NCI-H1048 (cell line): ENCODE data around the gene BZW1.
A peak's percentile ranks its signal among the peaks of the same experiment; 100 is the strongest.
"Not testable (repeated sequence)": the region's sequence is repeated elsewhere in the genome, so short reads cannot be mapped to it uniquely, and the experiment has no call there.

ENCODE experiments used
- DNase-seq: peaks from one replicate; lab custom pipeline; 2025; lab: John Stamatoyannopoulos, UW

Gene BZW1

DNA sequence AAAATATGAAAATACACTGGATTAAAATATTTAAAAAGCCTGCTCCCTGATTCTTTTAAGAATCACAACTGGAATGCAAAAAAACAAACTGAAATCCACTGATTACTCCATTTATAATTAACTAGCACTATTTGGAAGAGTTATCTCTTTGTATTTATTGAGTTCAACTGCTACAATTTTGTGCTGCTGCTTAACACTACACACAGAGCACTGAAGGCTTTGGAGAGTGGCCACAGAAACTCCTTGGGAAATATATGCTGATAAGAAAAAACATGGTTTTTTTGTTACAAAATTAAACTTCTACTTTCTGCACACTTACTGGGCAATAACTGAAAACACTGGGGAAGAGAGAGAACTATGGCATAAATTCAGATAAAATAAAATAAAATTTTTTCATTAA lies 19.8 kb upstream of the BZW1 start:
- no peak for DNase-seq

DNA sequence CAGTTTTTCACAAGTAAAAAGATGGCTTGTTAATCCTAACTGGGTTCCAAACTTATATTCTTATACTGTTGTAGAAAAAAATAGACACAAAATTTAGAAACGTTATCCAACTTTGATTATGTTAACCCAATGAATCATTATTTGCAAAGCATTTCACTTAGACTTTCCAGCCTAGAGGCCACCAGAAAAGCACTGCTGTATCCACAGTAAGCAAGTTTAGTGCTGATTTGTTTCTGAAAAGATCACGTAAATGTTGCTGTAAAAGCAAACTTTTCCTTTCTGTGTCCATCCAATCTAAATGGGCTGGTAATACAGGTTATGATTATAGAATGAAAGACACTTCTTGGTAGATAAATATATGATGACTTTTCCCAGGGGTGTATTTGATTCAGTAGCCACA lies 17.6 kb upstream of the BZW1 start:
- no peak for DNase-seq

DNA sequence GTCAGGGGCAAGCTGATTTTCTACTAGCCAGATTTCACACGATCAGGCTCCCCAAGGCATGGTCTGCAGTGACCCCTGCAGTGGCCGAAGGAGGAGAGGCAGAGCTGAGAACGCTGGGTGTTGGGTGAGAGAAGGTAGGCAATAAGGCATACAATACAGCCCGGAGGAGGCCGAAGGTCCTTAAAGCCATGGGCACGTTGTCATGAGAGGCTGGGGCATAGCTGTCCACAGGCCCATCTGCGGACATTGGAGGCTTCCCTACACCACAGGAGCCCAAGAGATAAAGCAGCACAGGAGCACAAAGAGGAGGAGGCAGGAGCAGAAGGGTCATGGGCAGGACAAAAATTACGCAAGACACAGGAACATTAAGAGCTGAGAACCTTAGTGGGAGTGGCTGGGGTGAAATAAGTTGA lies 16.7 kb upstream of the BZW1 start:
- DNase-seq: no peak

DNA sequence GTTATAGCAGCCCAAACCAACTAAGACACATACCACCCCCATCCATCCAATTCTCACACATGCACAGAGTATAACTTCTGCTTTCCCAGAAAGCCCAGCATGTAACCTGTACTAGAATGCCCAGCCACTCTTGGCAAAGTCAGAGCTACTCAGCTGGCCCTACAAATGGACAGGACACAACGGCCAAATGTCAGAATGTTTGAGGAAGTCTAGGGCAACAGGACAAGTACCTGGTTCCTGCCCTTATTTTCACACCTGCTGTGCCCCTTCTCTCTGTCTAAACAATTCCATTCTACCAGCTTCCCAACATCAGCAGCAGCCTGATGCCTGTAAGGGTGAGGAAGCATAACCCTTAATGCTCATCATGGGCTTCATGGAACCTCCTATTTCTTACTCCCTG lies 15.1 kb upstream of the BZW1 start:
- DNase-seq: no peak

DNA sequence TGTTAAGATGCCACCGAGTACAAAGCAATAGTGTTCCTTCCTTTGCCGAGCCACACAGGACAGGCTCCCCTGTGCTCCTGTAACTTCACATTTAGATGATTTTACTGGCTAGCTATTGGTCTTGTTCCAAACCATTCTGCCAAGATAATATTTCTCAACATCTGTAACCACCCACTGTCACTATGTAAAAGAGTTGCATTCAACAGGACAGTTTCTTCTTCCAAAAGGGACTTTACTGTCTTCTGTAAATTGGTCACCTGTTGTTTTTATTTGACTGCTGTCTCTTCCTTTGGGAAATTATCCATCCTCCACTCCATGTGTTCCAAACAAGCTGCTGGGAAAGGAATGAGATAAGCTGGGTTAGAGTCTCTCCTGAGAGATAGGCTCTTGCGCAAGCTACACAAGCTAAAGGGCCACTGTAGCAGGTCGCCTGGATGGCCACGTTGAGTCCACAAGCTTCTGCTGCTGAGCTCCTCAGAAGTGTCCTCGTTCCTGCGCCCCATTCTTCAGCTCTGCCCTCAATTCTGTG lies 14.4 kb upstream of the BZW1 start:
- no peak for DNase-seq

DNA sequence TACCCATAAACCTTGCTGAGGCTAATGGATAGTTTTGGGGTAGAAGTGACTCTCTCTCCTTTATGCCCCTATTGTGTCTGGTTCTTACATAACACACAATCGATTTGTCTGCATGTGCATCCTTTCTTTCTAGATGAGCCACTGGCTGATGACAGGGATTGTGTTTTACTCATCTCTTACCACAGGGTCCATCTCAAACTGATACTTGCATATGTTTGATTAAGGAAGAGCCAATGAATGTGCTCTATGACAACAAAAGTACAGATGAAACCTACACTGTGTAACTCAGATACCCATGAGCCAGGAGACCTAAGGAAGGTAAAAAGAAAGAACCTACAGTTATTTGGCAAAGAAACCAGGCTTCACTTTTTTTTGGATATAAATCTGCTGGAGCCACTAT lies 13.2 kb upstream of the BZW1 start:
- no peak for DNase-seq

DNA sequence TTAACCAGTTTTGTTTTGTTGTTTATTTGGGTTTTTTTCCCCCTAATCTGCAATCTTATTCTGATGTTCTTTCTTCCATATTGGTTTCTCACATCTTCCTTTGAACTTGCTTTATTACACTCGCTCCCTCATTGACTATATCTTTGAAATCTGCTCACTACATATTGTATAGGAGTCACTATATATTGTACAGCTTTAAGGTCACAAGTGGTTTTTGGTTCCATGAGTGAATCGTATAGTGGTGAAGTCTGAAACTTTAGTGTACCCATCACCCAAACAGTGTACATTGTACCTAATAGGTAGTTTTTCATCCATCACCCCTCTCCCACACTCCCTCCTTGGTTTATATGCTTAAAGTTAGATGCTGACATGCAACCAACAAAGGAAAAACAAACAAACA lies 11.3 kb upstream of the BZW1 start:
- no peak for DNase-seq

DNA sequence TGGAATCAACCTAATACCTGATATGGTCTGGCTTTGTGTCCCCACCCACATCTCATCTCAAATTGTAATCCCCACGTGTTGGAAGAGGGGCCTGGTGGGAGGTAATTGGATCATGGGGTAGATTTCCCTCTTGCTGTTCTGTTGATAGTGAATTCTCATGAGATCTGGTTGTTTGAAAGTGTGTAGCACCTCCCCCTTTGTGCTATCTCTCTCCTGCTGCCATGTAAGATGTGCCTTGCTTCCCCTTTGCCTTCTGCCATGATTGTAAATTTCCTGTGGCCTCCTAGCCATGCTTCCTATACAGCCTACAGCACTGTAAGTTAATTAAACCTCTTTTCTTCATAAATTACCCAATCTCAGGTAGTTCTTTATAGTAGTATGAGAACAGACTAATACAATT lies 10.3 kb upstream of the BZW1 start:
- not testable (repeated sequence) for DNase-seq

DNA sequence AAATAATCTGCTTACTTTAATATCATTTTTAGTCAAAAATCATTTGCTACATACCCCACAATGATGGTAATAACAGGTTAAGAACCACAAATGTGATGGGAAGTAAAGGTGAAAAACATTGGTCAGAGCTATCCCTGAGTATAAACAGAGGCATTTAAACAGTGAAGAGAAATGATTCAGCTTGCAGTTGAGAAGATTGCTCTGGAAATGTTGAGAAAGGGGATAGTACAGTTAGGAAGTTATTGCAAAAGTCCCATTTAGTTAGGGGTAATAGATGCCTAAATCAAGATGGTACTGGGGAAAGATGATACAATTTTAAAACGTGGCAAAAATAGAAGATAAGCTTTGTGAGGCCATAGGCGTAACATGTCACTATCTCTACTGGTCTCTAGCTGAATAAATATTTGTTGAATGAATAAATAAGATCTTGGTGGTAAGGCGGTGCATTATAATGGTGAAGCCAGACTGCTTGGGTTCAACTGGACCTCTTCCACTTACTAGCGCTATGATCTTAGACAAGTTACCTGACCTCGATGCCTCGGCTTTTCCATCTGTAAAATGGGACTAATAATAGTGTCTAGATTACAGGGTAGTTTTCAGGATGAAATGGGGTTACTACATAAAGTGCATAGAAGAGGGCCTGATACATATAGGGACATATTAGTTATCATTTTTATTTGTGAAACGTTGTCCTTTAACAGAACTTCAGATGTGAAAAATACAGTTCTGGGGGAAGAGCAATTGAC lies 2.0 kb upstream of the BZW1 start:
- no peak for DNase-seq

DNA sequence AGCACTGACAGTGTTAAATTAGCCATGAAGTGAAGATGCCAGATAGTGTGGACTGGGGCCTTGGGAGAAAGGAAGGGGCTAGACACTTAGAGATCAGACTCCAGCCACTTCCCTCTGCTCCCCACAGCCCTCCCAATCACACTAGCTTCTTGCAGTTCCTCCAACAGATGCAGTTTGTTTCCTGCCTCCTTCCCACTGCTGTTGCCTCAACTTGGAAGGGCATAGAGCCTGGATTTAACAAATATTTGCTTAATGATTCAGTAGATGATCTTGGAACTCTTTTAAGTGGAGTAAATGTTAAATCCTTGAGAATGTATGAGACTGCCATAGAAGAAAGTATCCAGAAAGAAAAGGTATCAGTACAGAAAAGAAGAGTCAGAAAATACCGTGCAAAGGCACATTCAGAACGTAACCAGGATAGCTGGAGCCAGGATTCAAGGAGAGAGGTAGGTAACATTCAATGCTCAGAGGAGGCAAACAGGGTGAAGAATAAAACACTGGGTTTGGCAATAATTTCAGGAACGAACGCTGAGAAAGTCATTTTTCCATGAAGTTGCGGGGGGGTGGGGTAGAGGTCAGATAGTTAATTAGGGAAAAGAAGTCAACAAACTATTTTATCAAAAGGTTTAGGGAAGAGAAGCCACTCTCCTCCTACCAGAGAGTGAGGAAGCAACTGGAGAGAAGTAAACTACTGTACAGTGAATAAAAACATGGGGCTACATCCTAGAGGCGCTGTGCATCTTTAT lies 1.3 kb upstream of the BZW1 start:
- DNase-seq: no peak

DNA sequence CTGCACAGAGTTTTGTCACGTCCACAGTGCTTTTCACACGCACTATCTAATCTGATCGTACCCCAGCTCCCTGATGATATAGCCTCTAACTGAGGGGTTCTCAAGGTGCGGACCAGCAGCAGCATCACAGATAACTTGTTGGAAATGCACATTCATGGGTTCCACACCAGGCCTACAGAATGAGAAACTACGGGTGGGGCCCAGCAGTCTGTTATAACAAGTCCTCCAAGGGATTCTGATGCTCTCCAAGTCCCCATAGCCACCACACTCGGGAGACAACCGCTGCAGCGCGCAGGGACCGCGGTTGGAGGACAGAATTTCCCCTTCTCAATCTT lies 745 bp upstream of the BZW1 start:
- DNase-seq: no peak

DNA sequence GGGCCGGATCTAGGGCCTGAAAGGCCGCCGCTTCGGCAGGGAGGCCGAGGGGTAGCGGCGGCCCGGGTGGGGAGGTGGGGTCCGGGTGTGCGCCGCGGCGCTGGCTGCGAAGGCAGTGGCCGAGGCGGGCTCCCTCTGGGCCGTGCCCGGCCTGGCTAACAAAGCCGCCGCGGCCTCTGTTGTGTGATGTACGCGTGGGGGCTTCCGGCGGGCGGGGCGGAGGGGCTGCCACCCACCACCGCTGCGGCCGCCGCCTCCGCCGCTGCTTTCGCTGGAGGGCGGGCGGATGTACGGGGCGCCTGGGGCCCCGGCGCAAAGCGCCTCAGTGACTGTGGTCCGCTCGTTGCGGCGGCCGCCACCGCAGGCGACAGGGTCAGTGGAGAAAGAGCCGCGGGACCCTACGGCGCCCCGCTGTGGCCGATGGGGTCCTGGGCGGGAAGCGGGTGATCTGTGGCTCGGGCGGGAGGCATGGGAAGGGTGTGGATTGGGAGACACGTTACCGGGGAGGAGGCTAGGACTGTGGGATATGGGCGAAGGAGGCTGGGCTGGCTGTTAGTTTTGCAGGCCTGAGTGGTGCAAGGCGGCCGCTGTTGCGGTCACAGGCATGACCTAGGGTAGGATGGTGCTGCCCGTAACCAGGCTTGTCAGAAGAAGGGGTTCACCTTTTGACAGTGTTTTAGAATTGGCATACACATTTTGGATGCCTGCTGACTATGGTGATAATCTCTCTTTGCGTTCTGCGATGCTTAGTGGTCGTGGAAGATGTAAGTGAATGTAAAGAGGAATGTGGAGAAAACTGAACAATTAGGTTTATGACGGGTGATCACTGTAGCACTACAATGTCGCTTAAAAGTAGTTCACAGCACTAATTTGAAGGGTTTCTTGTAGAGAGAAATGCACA lies 662 bp downstream of the BZW1 start:
- peak; percentile 1 for DNase-seq

DNA sequence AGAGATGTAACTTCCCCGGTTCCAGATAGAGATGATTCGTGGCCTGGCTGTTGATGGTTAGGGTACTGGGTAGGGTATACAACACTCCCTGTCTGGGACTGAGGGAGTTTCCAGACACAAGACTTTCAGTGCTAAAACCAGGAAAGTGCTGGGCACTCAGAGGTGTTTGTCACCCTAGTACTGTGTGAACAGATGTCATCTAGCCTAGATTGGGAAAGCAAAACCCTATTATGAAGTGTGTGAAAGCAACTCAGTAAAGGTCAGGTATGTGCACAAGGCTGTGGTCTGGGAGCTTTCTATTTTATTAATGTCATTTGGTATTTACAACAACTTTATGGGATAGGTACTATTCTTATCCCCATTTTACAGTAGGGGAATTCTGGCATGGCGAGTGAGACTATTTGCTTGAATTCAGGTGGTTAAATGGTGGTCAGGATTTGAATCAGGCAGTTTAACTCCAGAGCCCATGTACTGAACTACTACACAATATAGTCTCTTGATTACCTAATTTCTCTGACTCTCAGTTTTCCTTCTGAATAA lies 2.6 kb downstream of the BZW1 start:
- no peak for DNase-seq

DNA sequence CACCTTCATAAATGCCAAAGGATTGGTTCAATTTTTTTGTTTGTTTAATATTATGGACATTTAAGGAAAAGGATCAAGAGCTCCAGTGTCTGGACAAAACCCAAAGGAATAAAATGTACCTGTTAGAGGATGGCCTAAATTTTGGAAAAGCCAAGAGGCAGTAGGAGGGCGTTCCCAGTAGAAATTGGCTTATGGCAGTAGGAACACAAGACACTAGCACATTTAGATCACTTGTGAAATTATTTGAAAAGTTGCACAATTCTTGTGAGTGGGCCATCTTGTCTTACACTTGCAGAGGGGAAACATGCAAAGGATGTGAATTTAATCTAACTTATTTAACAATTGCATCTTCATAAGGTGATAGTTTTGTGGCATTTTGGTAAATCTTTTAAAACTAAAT lies 3.2 kb downstream of the BZW1 start:
- no peak for DNase-seq

DNA sequence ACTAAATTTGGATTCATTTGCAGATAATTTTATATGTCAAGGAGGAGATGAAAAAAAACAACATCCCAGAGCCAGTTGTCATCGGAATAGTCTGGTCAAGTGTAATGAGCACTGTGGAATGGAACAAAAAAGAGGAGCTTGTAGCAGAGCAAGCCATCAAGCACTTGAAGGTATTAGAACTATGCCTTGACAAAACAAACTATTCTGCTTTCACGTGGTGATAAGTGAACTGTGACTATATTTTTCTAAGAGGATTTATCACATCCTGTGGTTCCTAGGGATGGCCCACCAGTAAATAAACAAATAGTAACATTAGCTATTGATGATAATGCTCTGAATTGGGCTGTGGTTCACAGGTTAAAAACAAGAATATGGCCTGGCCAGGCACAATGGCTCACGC lies 7.0 kb downstream of the BZW1 start:
- DNase-seq: not testable (repeated sequence)

DNA sequence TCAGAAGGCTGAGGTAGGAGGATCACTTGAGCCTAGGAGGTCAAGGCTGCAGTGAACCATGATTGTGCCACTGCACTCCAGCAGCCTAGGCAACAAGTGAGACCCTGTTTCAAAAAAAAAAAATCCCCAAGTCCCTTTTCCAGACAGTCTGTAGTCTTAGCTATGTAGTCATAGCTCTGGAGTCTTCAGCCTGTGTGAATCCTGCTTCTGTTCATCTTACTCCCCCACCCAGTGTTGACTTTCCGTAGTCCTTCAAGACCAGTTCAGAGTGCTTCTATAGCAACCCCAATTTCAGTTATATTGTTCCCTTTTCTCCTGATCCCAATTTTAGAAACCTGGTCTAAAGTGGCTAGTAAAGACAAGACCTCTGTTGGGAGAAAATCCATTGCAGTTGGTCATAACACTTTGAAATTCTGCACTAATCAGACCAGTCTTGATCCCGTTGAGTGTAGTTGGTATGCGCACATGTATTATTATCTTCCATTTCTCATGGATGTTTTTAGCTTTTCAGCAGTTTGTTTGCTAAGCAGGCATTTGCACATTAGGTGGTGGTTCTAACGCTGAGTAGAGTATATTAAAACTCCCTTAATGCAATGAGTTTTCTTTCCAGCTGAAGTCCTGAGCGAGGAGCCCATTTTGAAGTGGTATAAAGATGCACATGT lies 9.0 kb downstream of the BZW1 start:
- DNase-seq: no peak

DNA sequence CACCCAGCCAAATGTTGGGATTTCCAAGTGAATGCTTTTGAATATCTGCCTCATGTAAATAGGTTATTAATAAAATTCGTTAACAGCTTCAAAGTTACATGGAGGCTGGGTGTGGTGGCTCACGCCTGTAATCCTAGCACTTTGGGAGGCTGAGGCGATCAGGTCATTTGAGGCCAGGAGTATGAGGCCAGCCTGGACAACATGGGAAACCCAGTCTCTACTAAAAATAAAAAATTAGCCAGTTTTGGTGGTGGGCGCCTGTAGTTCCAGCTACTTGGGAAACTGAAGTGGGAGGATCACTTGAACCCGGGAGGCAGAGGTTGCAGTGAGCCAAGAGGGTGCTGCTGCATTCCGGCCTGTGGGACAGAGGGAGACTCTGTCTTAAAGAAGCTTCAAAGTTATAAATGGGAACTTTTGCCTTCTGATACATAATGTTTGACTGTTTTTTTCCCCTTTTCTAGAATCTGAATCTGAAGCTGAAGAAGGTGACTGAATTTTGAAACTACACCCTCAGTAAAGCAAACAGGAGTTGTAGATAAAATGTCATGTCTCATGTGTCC lies 10.1 kb downstream of the BZW1 start:
- no peak for DNase-seq

DNA sequence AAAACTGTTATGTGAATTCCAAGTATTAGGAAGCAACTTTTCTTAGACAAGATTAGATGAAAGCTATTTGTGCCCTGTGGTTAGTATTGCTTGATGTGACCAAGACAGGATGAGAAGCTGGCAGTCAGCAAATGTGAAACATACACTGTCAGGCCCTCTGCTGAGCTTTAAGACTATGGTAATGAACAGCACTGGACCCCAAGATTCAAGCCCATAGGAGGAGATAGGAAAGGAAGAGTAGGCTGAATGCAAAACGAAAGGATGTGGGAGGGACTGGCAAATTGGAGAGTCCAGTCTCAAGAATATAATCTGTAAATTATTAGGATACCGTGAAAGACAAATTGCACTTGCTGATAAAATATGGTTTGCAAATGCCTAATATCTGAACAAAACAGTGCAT lies 16.4 kb downstream of the BZW1 start:
- no peak for DNase-seq

DNA sequence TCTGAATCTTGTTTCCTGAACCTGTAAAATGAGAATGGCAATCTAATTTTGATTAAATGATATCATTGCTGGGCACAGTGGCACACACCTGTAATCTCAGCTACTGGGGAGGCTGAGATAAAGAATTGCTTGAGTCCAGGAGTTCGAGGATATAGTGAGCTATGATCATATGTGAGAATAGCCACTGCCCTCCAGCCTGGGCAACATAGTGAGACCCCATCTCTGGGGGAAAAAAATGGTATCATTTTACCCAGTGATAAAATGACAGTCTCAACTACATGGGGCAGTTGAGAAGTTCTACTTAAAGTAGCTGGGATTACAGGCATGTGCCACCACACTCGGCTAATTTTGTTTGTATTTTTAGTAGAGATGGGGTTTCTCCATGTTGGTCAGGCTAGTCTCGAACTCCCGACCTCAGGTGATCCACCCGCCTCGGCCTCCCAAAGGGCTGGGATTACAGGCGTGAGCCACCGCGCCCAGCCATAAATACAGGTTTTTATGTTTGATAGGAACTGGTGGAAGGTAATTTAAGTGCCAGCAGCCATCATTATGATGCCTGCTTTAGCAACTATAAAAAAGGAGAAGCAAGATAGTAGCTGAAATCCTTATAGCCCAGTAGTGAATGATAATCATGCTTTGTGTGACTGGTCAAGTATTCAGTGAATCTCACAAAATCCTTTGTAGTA lies 17.0 kb downstream of the BZW1 start:
- DNase-seq: no peak

DNA sequence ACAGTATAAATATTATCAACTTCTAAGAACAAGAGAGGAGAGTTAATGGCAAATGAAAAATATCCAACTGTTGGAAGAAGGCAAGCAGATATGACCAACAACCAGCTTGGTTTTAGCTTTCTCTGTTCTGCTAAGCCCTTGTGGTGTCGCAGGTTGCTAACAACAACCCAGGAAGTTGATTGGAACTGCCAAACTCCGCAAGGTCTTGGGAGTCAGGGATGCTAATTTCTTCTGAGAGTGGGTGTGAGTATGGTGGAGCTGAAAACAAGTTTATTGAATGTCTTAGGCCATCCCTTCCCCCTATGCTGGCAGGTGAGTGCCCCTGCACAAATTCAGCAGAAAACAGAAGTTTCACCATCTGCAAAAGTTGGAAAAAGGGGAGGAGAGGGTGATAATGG lies 17.5 kb downstream of the BZW1 start:
- DNase-seq: no peak

DNA sequence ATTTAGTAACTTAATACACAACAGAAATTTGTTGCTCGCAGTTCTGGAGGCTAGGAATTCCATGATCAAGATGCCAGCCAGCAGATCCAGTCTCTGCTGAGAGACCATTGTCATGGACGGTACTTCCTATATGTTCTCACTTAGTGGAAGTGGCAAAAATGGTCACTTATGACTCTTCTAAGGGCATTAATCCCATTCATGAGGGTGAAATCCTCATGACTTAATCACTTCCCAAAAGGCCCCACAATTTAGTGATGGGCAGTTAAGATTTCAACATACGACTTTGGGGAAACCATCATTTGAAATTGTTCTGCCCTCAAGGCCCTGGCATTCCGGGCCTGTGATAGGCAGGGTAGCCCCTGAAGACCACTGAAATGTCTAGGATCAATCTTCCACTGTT lies 23.0 kb downstream of the BZW1 start:
- no peak for DNase-seq
